IMR-90 (cell line): Measurements from ENCODE around the gene RNF224. TPM values are rescaled to one million over a fixed set of nuclear protein-coding genes. Genes with fewer than 3 reads are reported as not detected.

Experiments
- ATAC-seq: fragments of 200-7000 bp; cut with Tn5 transposase; 2 replicates; pipeline ENCODE4 v1.9.1; 2020; ENCODE audit warnings: low read depth, mild to moderate bottlenecking, moderate library complexity
- BruUV-seq: library from RNA; stranded (reverse); fragments of 400-500 nt; replicated peaks from 2 replicates; lab custom pipeline; 2021; lab: Mats Ljungman, UMichigan
- CTCF ChIA-PET: fragments of 300-600 bp; formaldehyde crosslinking; extraction: SDS; loops from one replicate; lab custom pipeline; 2021; ENCODE audit warnings: antibody characterized with exemption; lab: Yijun Ruan, JAX
- POLR2A ChIA-PET: fragments of 300-600 bp; sonication (Branson Sonifier 250); formaldehyde crosslinking; loops from one replicate; lab custom pipeline; 2022; ENCODE audit warnings: antibody characterized with exemption; ENCODE audit not compliant: unreplicated experiment; lab: Charles Lee
- DNase-seq: peaks from one replicate; pipeline ENCODE4 v3.0.0; 2013
- H2AFZ ChIP-seq: replicated peaks from 2 replicates; pipeline ENCODE3; 2013; ENCODE audit warnings: low read length, mild to moderate bottlenecking; ENCODE audit not compliant: poor library complexity
- H2AK5ac ChIP-seq: 2 replicates; pipeline ENCODE4 v1.6.1; 2013; ENCODE audit warnings: low read depth, low read length, inconsistent platforms
- H2AK9ac ChIP-seq: replicated peaks from 2 replicates; pipeline ENCODE3; 2013; ENCODE audit warnings: mild to moderate bottlenecking, low read depth, low read length, moderate library complexity; ENCODE audit not compliant: poor library complexity
- H2BK120ac ChIP-seq: 2 replicates; pipeline ENCODE4 v1.6.1; 2013; ENCODE audit warnings: low read depth, low read length, inconsistent platforms
- H2BK15ac ChIP-seq: 3 replicates; pipeline ENCODE4 v1.6.1; 2013; ENCODE audit warnings: low read depth, low read length, inconsistent platforms
- H2BK20ac ChIP-seq: 2 replicates; pipeline ENCODE4 v1.6.1; 2013; ENCODE audit warnings: low read depth, mild to moderate bottlenecking, inconsistent platforms, low read length, moderate library complexity
- H2BK5ac ChIP-seq: 2 replicates; pipeline ENCODE4 v1.6.1; 2013; ENCODE audit warnings: mild to moderate bottlenecking, low read depth, low read length, inconsistent platforms; ENCODE audit not compliant: poor library complexity, severe bottlenecking
- H3K14ac ChIP-seq: replicated peaks from 2 replicates; pipeline ENCODE4 v1.6.1; 2013; ENCODE audit warnings: low read depth, low read length, inconsistent platforms
- H3K18ac ChIP-seq: 2 replicates; pipeline ENCODE4 v1.6.1; 2013; ENCODE audit warnings: low read depth, low read length, control low read depth
- H3K23ac ChIP-seq: 2 replicates; pipeline ENCODE4 v1.6.1; 2013; ENCODE audit warnings: low read depth, low read length, inconsistent platforms
- H3K27ac ChIP-seq: 2 replicates; pipeline ENCODE4 v1.5.1; 2013; ENCODE audit warnings: mild to moderate bottlenecking, control low read depth, low read length; ENCODE audit not compliant: insufficient read depth
- H3K27me3 ChIP-seq: 2 replicates; pipeline ENCODE4 v1.6.1; 2013; ENCODE audit warnings: low read length; ENCODE audit not compliant: control insufficient read depth, insufficient read depth
- H3K36me3 ChIP-seq: 2 replicates; pipeline ENCODE4 v1.6.1; 2013; ENCODE audit warnings: low read length, mixed read lengths; ENCODE audit not compliant: control insufficient read depth, insufficient read depth
- H3K4ac ChIP-seq: 2 replicates; pipeline ENCODE4 v1.6.1; 2013; ENCODE audit warnings: low read depth, low read length, inconsistent platforms
- H3K4me1 ChIP-seq: 2 replicates; pipeline ENCODE4 v1.6.1; 2013; ENCODE audit warnings: low read length, mixed read lengths; ENCODE audit not compliant: control insufficient read depth, insufficient read depth
- H3K4me2 ChIP-seq: 2 replicates; pipeline ENCODE4 v1.6.1; 2013; ENCODE audit warnings: low read depth, mild to moderate bottlenecking, control low read depth, low read length, moderate library complexity
- H3K4me3 ChIP-seq: 2 replicates; pipeline ENCODE4 v1.5.1; 2013; ENCODE audit warnings: low read depth, mild to moderate bottlenecking, control low read depth, low read length, moderate library complexity; ENCODE audit not compliant: insufficient read depth
- H3K56ac ChIP-seq: 2 replicates; pipeline ENCODE4 v1.6.1; 2013; ENCODE audit warnings: low read length, inconsistent platforms; ENCODE audit not compliant: insufficient read depth; ENCODE audit errors: extremely low read depth
- H3K79me1 ChIP-seq, 2 experiments: 2 replicates each; pipeline ENCODE4 v1.6.1; 2013; ENCODE audit warnings: low read length in 2 of 2, inconsistent platforms in 1 of 2, low read depth in 1 of 2
- H3K9ac ChIP-seq: 2 replicates; pipeline ENCODE4 v1.6.1; 2013; ENCODE audit warnings: low read depth, low read length, control low read depth
- H3K9me1 ChIP-seq: 2 replicates; pipeline ENCODE4 v1.6.1; 2013; ENCODE audit warnings: low read length, inconsistent platforms; ENCODE audit not compliant: insufficient read depth
- H3K9me3 ChIP-seq: 2 replicates; pipeline ENCODE4 v1.6.1; 2013; ENCODE audit warnings: low read length; ENCODE audit not compliant: control insufficient read depth, insufficient read depth
- H4K20me1 ChIP-seq: 2 replicates; pipeline ENCODE4 v1.6.1; 2013; ENCODE audit warnings: low read length, inconsistent platforms; ENCODE audit not compliant: insufficient read depth
- H4K5ac ChIP-seq: 2 replicates; pipeline ENCODE4 v1.6.1; 2013; ENCODE audit warnings: mild to moderate bottlenecking, low read depth, low read length, control low read depth
- H4K8ac ChIP-seq, 2 experiments: 2 replicates each; pipeline ENCODE4 v1.6.1; 2013; ENCODE audit warnings: low read depth in 2 of 2, low read length in 2 of 2, control low read depth in 1 of 2, inconsistent platforms in 1 of 2
- H4K91ac ChIP-seq: 2 replicates; pipeline ENCODE4 v1.6.1; 2013; ENCODE audit warnings: low read depth, low read length, inconsistent platforms; ENCODE audit not compliant: insufficient read depth
- BHLHE40 ChIP-seq: fragments of 150-350 bp; IDR thresholded peaks from 2 replicates; pipeline ENCODE4 v1.6.1; 2016; ENCODE audit warnings: mild to moderate bottlenecking, low read depth, low read length
- CEBPB ChIP-seq: IDR thresholded peaks from 2 replicates; pipeline ENCODE4 v1.6.1; 2012; ENCODE audit warnings: low read depth, low read length, improper control_type of control experiment
- CHD1 ChIP-seq: IDR thresholded peaks from 2 replicates; pipeline ENCODE4 v1.6.1; 2012; ENCODE audit warnings: low read depth, low read length, improper control_type of control experiment
- ELK1 ChIP-seq: fragments of 150-350 bp; IDR thresholded peaks from 2 replicates; pipeline ENCODE4 v1.6.1; 2016; ENCODE audit warnings: low read depth, mild to moderate bottlenecking, low read length, moderate library complexity, borderline replicate concordance
- FOS ChIP-seq: fragments of 150-350 bp; IDR thresholded peaks from 2 replicates; pipeline ENCODE4 v1.6.1; 2016; ENCODE audit warnings: low read depth, low read length
- MXI1 ChIP-seq: IDR thresholded peaks from 2 replicates; pipeline ENCODE4 v1.6.1; 2012; ENCODE audit warnings: low read depth, mild to moderate bottlenecking, low read length, moderate library complexity, borderline replicate concordance
- NFE2L2 ChIP-seq: fragments of 150-350 bp; IDR thresholded peaks from 2 replicates; pipeline ENCODE4 v1.6.1; 2016; ENCODE audit warnings: low read depth, mild to moderate bottlenecking, low read length
- RCOR1 ChIP-seq: IDR thresholded peaks from 2 replicates; pipeline ENCODE4 v1.6.1; 2012; ENCODE audit warnings: mild to moderate bottlenecking, low read length, improper control_type of control experiment; ENCODE audit not compliant: insufficient replicate concordance
- RFX5 ChIP-seq: IDR thresholded peaks from 2 replicates; pipeline ENCODE4 v1.8.0; 2012; ENCODE audit warnings: low read depth, mild to moderate bottlenecking, low read length, moderate library complexity
- WGBS, 2 experiments: methylation state at CpG; one replicate each; pipeline versions ENCODE4 v1.1.5 to v1.1.7; 2013; ENCODE audit warnings: missing lambda C conversion rate in 2 of 2; ENCODE audit not compliant: insufficient read length in 1 of 2; ENCODE audit errors: extremely low coverage in 2 of 2; 5-methylcytosine and 5-hydroxymethylcytosine counted together
- dilution Hi-C: fragments of 300-500 bp; cut with HindIII; formaldehyde crosslinking; loops from one replicate; pipeline ENCODE4 v1.14.3; 2018; ENCODE audit warnings: low sequenced_read_pairs; ENCODE audit not compliant: unreplicated experiment
- in situ Hi-C: fragments of 300-500 bp; cut with MboI; formaldehyde crosslinking; loops from 3 replicates; pipeline ENCODE4 v1.14.3; 2019; ENCODE audit warnings: low sequenced_read_pairs, inconsistent platforms, mixed read lengths
- intact Hi-C: fragments of 100-400 bp; cut with micrococcal nuclease; formaldehyde crosslinking; loops from 2 replicates; pipeline ENCODE4 v1.10.0; 2022
- polyA plus RNA-seq, 3 experiments: library from polyadenylated mRNA; depleted of rRNA; stranded (reverse); fragments of >200 nt; gene quantifications; 2 replicates each; pipeline ENCODE4 v1.2.3, GENCODE V29; 2012; ENCODE audit warnings: low replicate concordance in 1 of 3
- total RNA-seq: library from RNA; depleted of rRNA; stranded (reverse); fragments of >200 nt; gene quantifications from 2 replicates; pipeline ENCODE4 v1.2.3, GENCODE V29; 2012

The RNF224 gene
- total and polyA plus RNA-seq, 2 of the 4 experiments (the other 2 are of a cell fraction) = not detected

DNA sequence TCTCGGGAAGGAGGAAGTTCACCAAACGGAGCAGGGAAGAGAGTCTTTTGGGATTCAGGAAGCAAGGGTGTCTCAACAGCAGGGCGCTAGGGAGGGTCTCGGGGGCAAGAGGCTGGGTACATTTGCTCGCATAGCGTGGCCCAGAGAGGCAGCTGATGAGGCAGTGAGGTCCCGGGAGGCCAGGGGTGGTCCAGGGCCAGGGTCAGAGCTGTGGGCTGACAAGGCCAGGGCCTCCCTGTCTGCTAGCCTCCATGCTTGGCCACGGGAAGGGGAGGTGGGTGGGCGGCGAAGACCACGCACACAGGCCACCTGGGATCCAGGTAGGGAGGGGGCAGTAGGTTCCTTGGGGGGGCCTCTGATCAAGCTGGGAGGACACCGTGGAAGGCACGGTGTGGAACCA is 15.8 kb upstream of the RNF224 start:
- Histone ChIP-seq H3K4me3 (no peak overlapping the region), H3K27ac (no peak overlapping the region), H3K27me3 (no peaks in the 10 kb centered on the region), H2BK20ac (no peak overlapping the region), H2BK15ac (no peak overlapping the region), H3K4ac (no peak overlapping the region), H4K5ac (no peak overlapping the region), H3K9ac (no peak overlapping the region), H3K4me2 (no peak overlapping the region), H3K4me1 (peaks cover 2% of the 10 kb centered on the region; the same call in 1 of the 2 replicates), H2AFZ (no peak overlapping the region), H4K91ac (no peak overlapping the region), H3K9me3 (no peaks in the 10 kb centered on the region), H2AK9ac (no peak overlapping the region), H2AK5ac (no peak overlapping the region), H3K18ac (no peak overlapping the region), H3K9me1 (no peaks in the 10 kb centered on the region), H4K8ac (no peak overlapping the region), H4K20me1 (no peaks in the 10 kb centered on the region), H2BK120ac (no peak overlapping the region), H3K23ac (no peak overlapping the region), H3K14ac (no peak overlapping the region), H3K79me1 (peaks cover 14% of the 10 kb centered on the region in 2 experiments), H3K36me3 (peaks cover 22% of the 10 kb centered on the region), H2BK5ac (no peak overlapping the region), H3K56ac (no peak overlapping the region)
- intact Hi-C loops = no loop called here
- ATAC-seq = no peak
- in situ Hi-C loops = no loop called here
- ChIA-PET CTCF (no interaction called here), POLR2A (no interaction called here)
- dilution Hi-C loops = no loop called here
- no peak for TF ChIP-seq CHD1
- no peak for TF ChIP-seq FOS
- no peak for TF ChIP-seq BHLHE40
- TF ChIP-seq CEBPB = no peak
- TF ChIP-seq RCOR1 = no peak
- TF ChIP-seq RFX5 = no peak
- TF ChIP-seq NFE2L2 = no peak
- no peak for TF ChIP-seq ELK1
- TF ChIP-seq MXI1 = no peak
- BruUV-seq = no TSS peak
- no peak for DNase-seq
- WGBS, 2 experiments = 89% methylated on average over 9 of the region's 13 CpGs; no CpG with 5 or more reads in 1 of the 2 experiments
